Neural cell (in vitro differentiated cells): ENCODE results near the gene PPP1CB.

Experiments used
- CTCF ChIP-seq: fragments of 450-650 bp; IDR thresholded peaks from 2 replicates; pipeline ENCODE4 v1.5.1; 2014; ENCODE audit warnings: antibody characterized with exemption, mild to moderate bottlenecking, moderate library complexity; ENCODE audit not compliant: poor library complexity, severe bottlenecking
- EP300 ChIP-seq: fragments of 450-650 bp; conservative IDR thresholded peaks from 2 replicates; pipeline ENCODE4 v1.6.1; 2014; ENCODE audit warnings: antibody characterized with exemption, mild to moderate bottlenecking, moderate library complexity; ENCODE audit not compliant: poor library complexity, severe bottlenecking
- EZH2 ChIP-seq: fragments of 200-600, 300-800 bp; shearing (Covaris generic), sonication (generic); IDR thresholded peaks from 2 replicates; pipeline ENCODE4 v1.6.1; 2014; ENCODE audit warnings: antibody characterized with exemption, low read length, borderline replicate concordance, mild to moderate bottlenecking; ENCODE audit not compliant: insufficient read depth, poor library complexity, severe bottlenecking
- MXI1 ChIP-seq: fragments of 450-650 bp; conservative IDR thresholded peaks from 2 replicates; pipeline ENCODE4 v1.6.1; 2014; ENCODE audit warnings: antibody characterized with exemption, mild to moderate bottlenecking; ENCODE audit not compliant: poor library complexity, severe bottlenecking
- POLR2AphosphoS5 ChIP-seq: IDR thresholded peaks from 2 replicates; pipeline ENCODE4 v1.6.1; 2012
- RAD21 ChIP-seq: fragments of 450-650 bp; conservative IDR thresholded peaks from 2 replicates; pipeline ENCODE4 v1.6.1; 2014; ENCODE audit warnings: antibody characterized with exemption, mild to moderate bottlenecking, moderate library complexity
- REST ChIP-seq: IDR thresholded peaks from 2 replicates; pipeline ENCODE4 v1.6.1; 2012; ENCODE audit warnings: borderline replicate concordance
- SMC3 ChIP-seq: fragments of 450-650 bp; conservative IDR thresholded peaks from 2 replicates; pipeline ENCODE4 v1.6.1; 2014; ENCODE audit warnings: antibody characterized with exemption, mild to moderate bottlenecking, moderate library complexity; ENCODE audit not compliant: poor library complexity
- TAF1 ChIP-seq: IDR thresholded peaks from 2 replicates; pipeline ENCODE4 v1.6.1; 2012; ENCODE audit warnings: low read depth

- TF ChIP-seq CTCF (no peak), POLR2AphosphoS5 (no peak), EP300 (no peak), TAF1 (no peak), SMC3 (no peak), RAD21 (no peak), REST (no peak), EZH2 (no peak), MXI1 (no peak)
Measured at GRCh38 chr2:28709101-28709500, 42.5 kb upstream of the PPP1CB start.
